Vagina (tissue), 2 donors: ENCODE measurements around the gene CDK5RAP3. TPM values are rescaled to one million over a fixed set of nuclear protein-coding genes. Genes with fewer than 3 reads are reported as not detected.
"Not testable (repeated sequence)": the region's sequence is repeated elsewhere in the genome, so short reads cannot be mapped to it uniquely, and the experiment has no call there.

Experiments
- DNase-seq, 2 donors: peaks; one replicate each; pipeline ENCODE4 v3.0.0-alpha.2; 2017; ENCODE audit errors: extremely low spot score in 2 of 2
- H3K27ac ChIP-seq: fragments of 200-600 bp; sonication (generic); one replicate; pipeline ENCODE4 v1.5.1; 2019
- H3K27me3 ChIP-seq: fragments of 200-600 bp; sonication (generic); one replicate; pipeline ENCODE4 v1.5.1; 2019
- H3K36me3 ChIP-seq, 2 donors: fragments of 200-600 bp; sonication (generic); one replicate each; pipeline ENCODE4 v1.5.1; 2017 to 2019
- H3K4me1 ChIP-seq: fragments of 200-600 bp; sonication (generic); one replicate; pipeline ENCODE4 v1.5.1; 2019
- H3K4me3 ChIP-seq, 2 donors: fragments of 200-600 bp; sonication (generic); 1 replicate in 1 of 2; 2 replicates in 1 of 2; pipeline ENCODE4 v1.5.1; 2016 to 2019
- H3K9me3 ChIP-seq: fragments of 200-600 bp; sonication (generic); one replicate; pipeline ENCODE4 v1.5.1; 2019
- CTCF ChIP-seq, 3 experiments: fragments of 450-650 bp in 2 of 3; fragments of 200-600 bp in 1 of 3; sonication (generic) in 1 of 3; IDR thresholded peaks; one replicate each; pipeline ENCODE4 v1.5.1; 2017 to 2019; ENCODE audit warnings: antibody characterized with exemption in 3 of 3, mild to moderate bottlenecking in 2 of 3, moderate library complexity in 2 of 3
- POLR2A ChIP-seq, 2 donors: fragments of 450-650 bp; IDR thresholded peaks; one replicate each; pipeline ENCODE4 v1.6.1; 2017; ENCODE audit warnings: antibody characterized with exemption in 2 of 2, mild to moderate bottlenecking in 2 of 2, moderate library complexity in 2 of 2
- POLR2AphosphoS5 ChIP-seq, 2 donors: sonication (generic); formaldehyde crosslinking; IDR thresholded peaks; one replicate each; pipeline ENCODE4 v1.9.0; 2017; ENCODE audit warnings: antibody characterized with exemption in 2 of 2, mild to moderate bottlenecking in 2 of 2, low read depth in 1 of 2; ENCODE audit not compliant: insufficient read depth in 1 of 2
- intact Hi-C: fragments of 100-400 bp; cut with DNase I; formaldehyde crosslinking; loops from one replicate; pipeline ENCODE4 v1.15.1; 2023
- total RNA-seq: library from RNA; depleted of rRNA; stranded (reverse); fragments of >200 nt; gene quantifications from one replicate; pipeline ENCODE4 v1.2.3, GENCODE V29; 2016

CDK5RAP3 gene
- total RNA-seq, 1 donor from 2014 or later = 144 TPM

GRCh38 chr17:47929218-47930000, 41.5 kb upstream of the CDK5RAP3 start:
- intact Hi-C loops = no loop called here
- Histone ChIP-seq H3K9me3 (no peaks in the 10 kb centered on the region), H3K36me3 (peaks cover 3 to 40% of the 10 kb centered on the region in 2 donors), H3K4me3 (no peak overlapping the region), H3K27ac (no peak overlapping the region), H3K4me1 (no peaks in the 10 kb centered on the region), H3K27me3 (no peaks in the 10 kb centered on the region)
- TF ChIP-seq POLR2A (IDR thresholded peaks at IDR 0.05) (no peak), CTCF (IDR thresholded peaks at IDR 0.05) (no peak), POLR2AphosphoS5 (IDR thresholded peaks at IDR 0.05; ENCODE audit: insufficient read depth in 1 of 2, low read depth in 1 of 2) (no peak)
- no peak for DNase-seq

GRCh38 chr17:47931848-47932247, 39.1 kb upstream of the CDK5RAP3 start:
- Histone ChIP-seq H3K9me3 (no peaks in the 10 kb centered on the region), H3K27ac (no peak overlapping the region), H3K4me3 (no peak overlapping the region), H3K4me1 (no peaks in the 10 kb centered on the region), H3K27me3 (no peaks in the 10 kb centered on the region), H3K36me3 (peaks cover 3 to 17% of the 10 kb centered on the region in 2 donors)
- TF ChIP-seq CTCF (IDR thresholded peaks at IDR 0.05) (no peak), POLR2AphosphoS5 (IDR thresholded peaks at IDR 0.05; ENCODE audit: insufficient read depth in 1 of 2, low read depth in 1 of 2) (no peak), POLR2A (IDR thresholded peaks at IDR 0.05) (no peak)
- intact Hi-C loops = no loop called here
- no peak for DNase-seq

GRCh38 chr17:47934856-47935255, 36.1 kb upstream of the CDK5RAP3 start:
- no peak overlapping the region for H3K27ac ChIP-seq
- peaks cover 0 to 4% of the 10 kb centered on the region in 2 donors for H3K36me3 ChIP-seq
- no peaks in the 10 kb centered on the region for H3K4me1 ChIP-seq
- intact Hi-C loops = no loop called here
- no peak overlapping the region for H3K4me3 ChIP-seq
- TF ChIP-seq POLR2AphosphoS5 (IDR thresholded peaks at IDR 0.05; ENCODE audit: insufficient read depth in 1 of 2, low read depth in 1 of 2) = no peak
- DNase-seq = no peak
- no peaks in the 10 kb centered on the region for H3K27me3 ChIP-seq
- H3K9me3 ChIP-seq = no peaks in the 10 kb centered on the region

GRCh38 chr17:47935468-47935867, 35.4 kb upstream of the CDK5RAP3 start:
- H3K9me3 ChIP-seq, intact Hi-C loops, H3K27ac ChIP-seq, H3K27me3 ChIP-seq, H3K4me1 ChIP-seq, H3K4me3 ChIP-seq, H3K36me3 ChIP-seq, DNase-seq: not testable (repeated sequence)

GRCh38 chr17:47935961-47936360, 35.0 kb upstream of the CDK5RAP3 start:
- Histone ChIP-seq H3K27me3 (no peaks in the 10 kb centered on the region), H3K9me3 (no peaks in the 10 kb centered on the region), H3K4me3 (no peak overlapping the region), H3K4me1 (peaks cover 8% of the 10 kb centered on the region), H3K27ac (no peak overlapping the region), H3K36me3 (no peaks in the 10 kb centered on the region)
- no peak for TF ChIP-seq CTCF (IDR thresholded peaks at IDR 0.05)
- no peak for TF ChIP-seq POLR2A (IDR thresholded peaks at IDR 0.05)
- TF ChIP-seq POLR2AphosphoS5 (IDR thresholded peaks at IDR 0.05; ENCODE audit: insufficient read depth in 1 of 2, low read depth in 1 of 2) = no peak
- DNase-seq = no peak
- intact Hi-C loops = no loop called here

GRCh38 chr17:47937941-47938340, 33.0 kb upstream of the CDK5RAP3 start:
- Histone ChIP-seq H3K27ac (no peak overlapping the region), H3K9me3 (no peaks in the 10 kb centered on the region), H3K4me1 (peaks cover 22% of the 10 kb centered on the region), H3K27me3 (no peaks in the 10 kb centered on the region), H3K4me3 (no peak overlapping the region), H3K36me3 (no peaks in the 10 kb centered on the region)
- TF ChIP-seq POLR2AphosphoS5 (IDR thresholded peaks at IDR 0.05; ENCODE audit: insufficient read depth in 1 of 2, low read depth in 1 of 2) (no peak), POLR2A (IDR thresholded peaks at IDR 0.05) (no peak), CTCF (IDR thresholded peaks at IDR 0.05) (no peak)
- intact Hi-C loops = no loop called here
- DNase-seq = no peak
